ENCODE data around the gene RNF149.
"Not testable (repeated sequence)": the region's sequence is repeated elsewhere in the genome, so short reads cannot be mapped to it uniquely, and the experiment has no call there.

- TF ChIP-seq POLR2AphosphoS5 (IDR thresholded peaks at IDR 0.05; ENCODE audit: low read depth); EZH2 (IDR thresholded peaks at IDR 0.05; ENCODE audit: low read depth, unreplicated experiment); CTCF (conservative IDR thresholded peaks at IDR 0.05; ENCODE audit: low read depth in 2 of 2); EZH2phosphoT487 (IDR thresholded peaks at IDR 0.05; ENCODE audit: unreplicated experiment); JUNB (IDR thresholded peaks at IDR 0.05; ENCODE audit: unreplicated experiment); REST (IDR thresholded peaks at IDR 0.05; ENCODE audit: unreplicated experiment): not testable (repeated sequence)
Measured at GRCh38 chr2:101248756-101249155, 59.7 kb downstream of the RNF149 start.
